Activated CD8-positive, alpha-beta memory T cell treated with anti-CD3 and anti-CD28 coated beads for 24 hours (primary cell): ENCODE measurements around the gene RFTN1.

ENCODE experiments used
- DNase-seq: peaks from one replicate; pipeline ENCODE4 v3.0.0-alpha.2; 2020

RFTN1 gene

GRCh38 chr3:16528581-16528993 lies 15.1 kb upstream of the RFTN1 start:
- no peak for DNase-seq

DNA sequence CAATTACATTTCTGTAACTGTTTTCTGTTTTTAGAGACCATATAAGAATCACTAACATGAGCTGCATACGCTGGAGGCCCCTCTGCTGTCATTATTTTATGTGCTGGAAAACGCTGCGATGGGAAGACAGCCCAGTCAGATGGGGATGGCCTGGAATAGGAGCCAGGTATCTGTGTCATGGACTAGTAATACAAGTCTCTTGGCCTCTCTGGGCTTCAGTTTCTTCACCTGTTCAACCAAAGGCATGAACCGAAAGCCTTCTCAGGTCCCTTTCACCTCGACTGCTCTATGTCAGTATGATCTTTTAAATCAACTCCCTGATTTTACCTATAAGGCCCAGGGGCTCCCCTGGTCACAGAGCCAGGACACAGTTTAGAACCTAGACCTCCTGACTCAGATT lies 14.6 kb upstream of the RFTN1 start:
- DNase-seq = no peak

DNA sequence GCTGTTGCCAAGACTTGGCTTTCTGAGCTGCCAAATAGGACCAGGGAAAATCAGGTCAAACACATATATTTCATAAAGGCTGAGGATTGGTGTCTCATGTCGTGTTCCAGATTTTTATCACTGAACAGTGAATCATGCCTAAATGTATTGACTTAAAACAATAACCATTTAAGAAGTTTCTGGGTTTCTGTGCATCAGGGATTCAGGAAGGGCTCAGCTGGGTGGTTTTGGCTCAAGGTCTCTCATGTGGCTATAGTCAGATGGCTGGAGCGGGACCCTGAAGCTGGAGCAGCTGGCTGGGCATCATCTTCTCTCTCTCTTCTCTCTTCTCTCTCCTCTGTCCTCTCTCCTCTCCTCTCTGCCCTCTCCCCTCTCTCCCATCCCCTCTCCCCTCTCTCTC lies 10.7 kb upstream of the RFTN1 start:
- no peak for DNase-seq

DNA sequence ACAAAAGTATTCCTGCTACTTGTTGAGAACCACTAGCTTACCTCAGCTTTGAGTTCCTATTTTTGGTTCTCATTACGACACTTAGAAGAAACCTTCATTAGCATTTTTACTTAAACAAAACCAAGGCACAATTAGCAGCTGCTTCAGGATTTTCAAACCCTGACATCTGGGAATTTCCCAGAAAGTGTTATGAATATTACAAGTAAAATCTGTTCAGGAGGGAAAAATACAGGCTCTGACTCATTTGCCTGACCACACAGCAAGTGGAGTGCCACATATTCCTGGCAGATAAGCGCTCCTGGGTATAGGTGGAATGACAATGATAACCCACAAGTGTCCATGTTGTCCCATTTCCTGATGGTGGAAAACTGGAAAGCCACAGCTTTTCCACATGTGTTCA lies 10.3 kb upstream of the RFTN1 start:
- DNase-seq = no peak

DNA sequence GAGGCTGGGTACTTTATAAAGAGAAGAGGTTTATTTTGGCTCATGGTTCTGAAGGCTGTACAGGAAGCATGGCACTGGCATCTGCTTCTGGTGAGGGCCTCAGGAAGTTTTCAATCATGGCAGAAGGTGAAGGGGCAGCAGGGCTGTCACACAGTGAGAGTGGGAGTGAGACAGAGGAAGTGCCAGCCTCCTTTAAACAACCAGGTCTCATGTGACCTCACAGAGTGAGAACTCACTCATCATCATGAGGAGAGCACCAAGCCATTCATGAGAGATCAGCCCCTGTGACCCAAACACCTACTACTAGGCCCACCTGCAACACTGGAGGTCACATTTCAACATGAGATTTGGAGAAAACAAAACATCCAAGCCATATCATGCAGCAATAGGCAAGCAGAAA lies 9.3 kb upstream of the RFTN1 start:
- DNase-seq = no peak

DNA sequence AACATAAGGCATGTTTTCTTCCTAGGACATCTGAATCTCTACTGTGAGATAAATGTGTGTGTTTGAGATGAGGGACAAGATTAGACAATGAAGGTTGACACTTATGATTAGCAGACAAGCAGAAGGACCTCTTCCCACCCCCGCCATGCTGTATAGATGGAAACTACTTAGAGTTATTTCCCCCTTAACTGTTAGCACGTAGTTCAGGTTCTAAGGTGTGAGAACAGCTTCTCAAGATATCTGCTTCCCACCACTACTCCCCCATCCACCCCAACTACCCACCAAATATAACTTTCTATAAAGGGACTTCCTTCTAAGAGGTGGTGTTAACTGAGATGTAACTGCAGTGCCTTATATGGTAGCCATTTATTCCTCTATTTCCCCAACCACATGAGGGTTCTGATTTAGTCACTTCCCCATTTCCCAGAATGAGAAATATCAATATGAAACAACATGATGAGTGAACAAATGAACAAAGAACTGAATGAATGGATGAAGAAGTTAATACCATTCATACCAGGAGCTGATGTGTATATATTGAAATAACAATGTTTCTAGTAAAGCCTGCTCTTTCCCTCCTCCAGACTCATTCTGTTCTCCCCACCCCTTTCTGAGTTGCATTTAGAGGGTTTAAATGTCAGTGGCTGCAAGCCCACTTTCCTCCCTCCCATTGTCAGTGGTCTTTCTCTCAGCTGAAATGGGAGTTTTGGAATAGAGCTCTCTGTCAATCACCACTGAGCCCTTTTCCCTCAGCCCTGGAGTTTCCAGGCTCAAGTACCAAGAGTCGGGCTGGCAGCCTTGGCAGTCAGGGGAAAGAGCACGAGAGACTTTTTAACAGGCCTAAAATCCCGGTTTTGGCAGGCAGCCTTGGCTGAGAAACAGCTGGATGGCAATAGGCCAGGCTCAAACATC lies 7.7 kb upstream of the RFTN1 start:
- DNase-seq = no peak

DNA sequence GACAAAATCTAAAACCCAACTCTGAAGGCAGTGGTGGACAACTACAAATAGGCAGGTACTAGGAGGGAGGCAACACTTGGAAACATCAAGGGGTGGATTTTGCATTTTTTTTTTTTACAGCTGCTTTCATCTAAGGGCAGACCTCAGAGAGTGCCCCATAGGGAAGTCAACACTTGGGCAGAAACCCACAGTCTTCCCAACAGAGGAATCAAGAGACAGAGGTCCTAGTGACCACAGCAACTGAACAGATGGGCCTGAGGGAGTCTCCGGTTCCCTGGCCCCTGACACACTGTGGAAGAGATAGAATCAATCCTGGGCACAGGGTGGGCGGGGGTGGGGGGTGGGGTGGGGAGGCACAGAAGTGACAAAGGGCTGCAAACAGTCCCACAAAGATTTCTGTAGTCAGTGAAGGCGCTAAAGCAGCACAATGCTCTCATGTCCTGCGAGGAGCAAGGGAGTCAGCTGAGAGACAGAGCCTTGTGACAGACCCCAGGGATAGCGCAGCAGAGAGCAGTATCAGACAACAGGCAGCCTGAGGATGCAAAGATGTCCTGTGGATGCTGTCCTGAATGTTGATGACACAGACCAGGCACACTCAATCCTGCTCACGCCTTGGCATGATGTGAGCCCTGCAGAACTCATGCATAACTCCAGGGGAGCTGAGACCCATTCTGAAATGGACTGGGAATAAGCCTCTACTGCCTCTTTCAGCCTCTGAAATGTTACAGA lies 6.9 kb upstream of the RFTN1 start:
- DNase-seq = no peak

DNA sequence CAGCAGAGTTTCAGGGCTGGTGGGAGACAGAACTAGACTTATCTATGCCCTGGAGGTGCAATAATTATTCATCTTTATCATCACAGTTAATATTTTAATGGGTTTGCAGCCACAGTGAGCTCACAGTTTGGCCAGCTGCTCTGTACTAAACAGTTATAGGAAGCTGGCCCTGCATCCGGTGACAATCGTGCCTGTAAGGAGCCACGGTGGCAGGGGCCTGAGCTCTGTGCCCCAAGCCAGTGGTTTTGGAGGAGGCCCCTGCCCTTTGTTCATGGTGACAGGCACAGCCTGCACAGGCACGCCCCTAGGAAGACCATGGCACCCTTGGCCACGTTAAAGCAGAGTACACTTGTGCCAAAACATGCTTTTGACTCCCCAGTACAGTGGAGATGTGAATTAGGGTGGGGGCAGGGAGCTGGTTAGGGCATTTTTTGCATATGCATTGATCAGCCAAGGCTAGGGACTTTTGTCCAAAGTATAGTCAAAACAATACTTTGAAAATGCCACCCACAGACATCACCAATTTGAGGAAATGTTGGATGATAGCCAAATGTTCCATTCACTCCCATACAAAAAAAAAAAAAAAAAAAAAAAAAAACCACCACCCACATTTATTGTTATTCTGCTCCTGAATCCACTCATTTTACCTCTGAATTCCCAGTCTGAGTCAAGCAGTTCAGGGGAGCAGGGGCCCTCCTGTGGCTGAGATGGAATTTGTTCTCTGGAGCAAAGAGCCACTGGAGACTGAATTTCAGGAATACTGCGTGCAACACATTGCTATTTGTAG lies 3.4 kb upstream of the RFTN1 start:
- DNase-seq = no peak

DNA sequence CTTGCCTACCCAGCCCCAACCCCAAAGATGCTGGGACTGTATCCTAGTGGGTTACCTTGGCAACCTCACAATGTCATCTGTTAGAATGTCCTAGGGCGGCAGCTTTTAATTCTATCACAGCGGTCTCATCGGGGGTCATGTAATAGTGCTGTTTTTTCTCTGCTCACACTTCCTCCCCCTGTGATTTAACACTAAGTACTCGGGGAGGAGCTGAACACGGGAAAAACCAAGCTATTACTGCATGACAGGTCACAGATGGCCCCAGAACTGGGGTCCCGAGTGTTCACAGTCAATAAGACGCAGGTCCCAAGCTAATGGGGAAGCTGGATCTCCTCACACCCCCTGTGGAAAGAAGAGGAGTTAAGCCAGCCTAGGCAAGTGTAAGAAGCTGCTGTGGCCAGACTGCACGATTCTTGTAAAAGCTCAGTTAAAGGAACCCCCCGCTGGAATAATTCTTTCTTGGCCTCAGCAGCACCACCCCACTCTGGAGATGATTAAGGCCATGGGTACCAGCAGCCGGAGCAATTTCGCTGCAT lies 2.5 kb upstream of the RFTN1 start:
- DNase-seq = no peak

- DNase-seq = no peak
Observed at GRCh38 chr3:16514755-16515353, 1.4 kb upstream of the RFTN1 start.

- no peak for DNase-seq
Observed at GRCh38 chr3:16514021-16514700, 662 bp upstream of the RFTN1 start.

DNA sequence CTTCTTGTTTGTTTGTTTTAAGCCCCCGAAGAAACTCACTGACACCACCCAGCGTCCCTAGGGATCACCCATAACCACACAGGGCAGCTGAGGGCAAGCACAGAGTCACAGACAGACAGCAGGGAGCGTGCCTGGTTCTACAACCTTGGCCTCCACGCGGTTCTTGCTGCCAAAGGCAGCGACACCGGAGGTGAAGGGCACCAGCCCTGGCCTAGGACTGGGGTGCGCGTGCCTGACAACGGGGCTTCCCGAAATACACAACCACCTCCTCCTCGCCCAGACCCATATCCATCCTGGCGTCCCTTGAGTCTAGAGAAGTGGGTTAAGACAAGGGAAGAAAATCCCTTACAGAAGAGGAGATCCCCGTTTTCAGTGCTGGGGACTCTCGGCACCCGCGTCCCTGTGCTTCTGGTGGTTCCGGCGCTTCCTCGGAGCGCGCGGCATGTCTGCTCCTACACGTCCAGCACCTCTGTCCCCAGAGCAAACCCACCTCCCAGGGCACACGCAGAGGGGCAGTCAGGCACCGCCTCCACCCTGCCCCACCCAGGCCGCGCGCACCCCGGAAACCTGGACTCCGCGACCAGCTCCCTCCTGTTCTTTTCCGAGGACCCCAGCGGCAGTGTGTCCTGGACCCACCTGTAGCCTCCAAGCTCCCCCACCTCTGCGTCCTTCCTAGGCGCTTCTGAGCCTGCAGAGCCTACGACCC lies 911 bp downstream of the RFTN1 start:
- DNase-seq = peak; percentile 82

DNA sequence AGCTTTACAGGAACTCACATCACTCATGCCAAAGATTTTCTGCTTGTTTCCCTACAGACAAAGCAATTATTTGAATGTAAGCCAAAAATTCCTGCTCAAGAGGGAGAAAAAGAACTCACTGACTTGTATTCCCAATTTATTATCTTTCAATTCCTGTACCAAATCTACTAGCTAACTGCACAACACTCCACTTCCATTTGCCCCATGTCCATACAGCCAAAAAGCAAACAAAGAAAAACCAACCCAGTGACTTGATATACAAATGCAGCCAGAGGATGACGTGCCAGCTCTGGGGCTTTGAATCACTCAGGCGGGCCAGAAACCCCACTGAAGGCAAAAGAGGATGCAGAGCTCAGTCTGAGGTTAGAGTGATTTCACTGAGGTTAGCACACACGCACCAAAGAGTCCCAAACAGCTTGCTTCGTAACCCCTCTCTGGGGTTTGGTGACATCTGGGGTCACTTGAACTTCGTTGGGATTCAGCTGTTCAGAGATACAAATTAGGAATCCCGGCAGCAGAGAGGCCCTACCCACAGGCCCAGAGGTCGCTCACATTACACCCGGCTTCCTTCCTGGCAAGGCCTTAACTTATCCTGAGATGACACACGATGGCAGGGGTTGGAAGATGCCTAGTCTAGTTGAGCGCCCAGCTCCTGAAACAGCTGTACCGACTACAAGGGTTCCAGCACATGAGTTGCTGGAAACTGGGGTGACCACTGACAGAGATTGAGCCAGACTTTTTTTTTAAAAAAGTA lies 1.6 kb downstream of the RFTN1 start:
- peak; percentile 86 for DNase-seq

DNA sequence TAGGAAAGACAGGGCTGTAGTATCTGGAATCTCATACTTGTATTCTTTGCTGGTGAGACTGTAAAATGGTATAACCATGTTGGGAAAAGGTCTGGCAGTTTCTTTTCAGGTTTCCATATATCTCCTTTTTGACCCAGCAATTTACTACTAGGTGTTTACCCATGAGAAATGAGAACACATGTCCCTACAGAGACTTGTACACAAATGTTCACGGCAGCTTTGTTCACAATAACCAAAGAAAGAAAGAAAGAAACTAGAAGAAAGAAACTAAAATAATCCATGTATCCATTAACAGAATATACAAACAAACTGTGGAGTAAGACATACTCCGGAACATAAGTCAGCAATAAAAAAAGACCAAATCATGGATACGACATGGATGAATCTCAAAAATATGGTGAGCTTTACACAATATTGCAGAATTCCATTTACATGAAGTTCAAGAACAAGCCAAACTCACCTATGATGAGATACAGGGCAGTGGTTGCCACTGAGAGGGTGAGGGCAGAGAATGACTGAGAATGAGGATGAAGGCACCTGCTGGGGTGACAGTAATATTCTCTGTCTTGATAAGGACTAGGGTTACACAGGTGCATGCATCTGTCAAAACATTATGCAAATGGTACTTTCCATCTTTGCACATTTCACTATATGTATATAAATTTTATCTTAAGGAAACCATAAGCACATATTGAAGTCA lies 2.7 kb downstream of the RFTN1 start:
- no peak for DNase-seq

GRCh38 chr3:16509721-16510619 lies 3.5 kb downstream of the RFTN1 start:
- DNase-seq = no peak

DNA sequence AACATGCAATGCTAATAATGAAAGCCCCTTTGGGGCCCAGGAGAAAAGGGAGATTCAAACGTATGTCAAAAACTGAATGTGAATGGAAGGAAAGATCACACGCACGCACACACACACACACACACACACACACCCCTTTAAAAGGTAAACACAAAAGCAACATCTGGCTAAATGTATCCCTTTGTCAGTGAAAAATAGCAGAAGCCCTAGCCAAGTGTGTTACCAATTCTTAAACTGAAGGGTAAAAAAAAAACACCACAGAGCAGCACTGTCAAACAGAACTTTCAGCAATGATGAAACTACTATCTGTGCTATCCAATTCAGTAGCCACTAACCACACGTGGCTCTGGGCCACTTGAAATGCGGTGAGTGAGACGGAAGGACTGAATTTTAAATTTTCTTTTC lies 4.9 kb downstream of the RFTN1 start:
- no peak for DNase-seq

DNA sequence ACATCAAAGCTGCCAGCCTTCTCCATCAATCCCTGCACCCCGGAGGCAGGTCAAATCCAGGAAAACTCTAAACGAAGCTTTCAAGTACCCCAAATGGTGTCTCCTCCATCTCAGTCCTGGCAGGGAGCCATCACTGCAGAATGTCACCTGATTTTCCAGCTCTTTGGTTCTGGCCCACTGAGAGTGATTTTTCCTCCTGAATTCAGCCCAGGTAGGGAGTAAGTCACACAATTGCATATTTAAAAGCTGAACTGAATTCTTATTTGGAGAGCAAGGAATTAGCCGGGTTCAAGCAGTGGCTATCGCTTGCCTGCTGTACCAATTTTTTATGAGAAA lies 5.3 kb downstream of the RFTN1 start:
- no peak for DNase-seq

GRCh38 chr3:16507578-16508242 lies 5.8 kb downstream of the RFTN1 start:
- DNase-seq = no peak
